ENCODE measurements around the gene DPP3. TPM values are rescaled to one million over a fixed set of nuclear protein-coding genes. Genes with fewer than 3 reads are reported as not detected.
"Not testable (repeated sequence)": the region's sequence is repeated elsewhere in the genome, so short reads cannot be mapped to it uniquely, and the experiment has no call there.

Gene DPP3
- polyA plus RNA-seq, 3 donors = 22.4 to 37.0 (median 26.7) TPM

GRCh38 chr11:66539170-66539869 lies 59.1 kb downstream of the DPP3 start:
- H3K9me3 Mint-ChIP-seq = no peaks in the 10 kb centered on the region
- Histone ChIP-seq H2AFZ (ENCODE audit: insufficient read depth, low read depth, low read length, poor library complexity, severe bottlenecking) (no peak overlapping the region), H4K20me1 (ENCODE audit: insufficient read depth, low read length) (no peaks in the 10 kb centered on the region), H3K9ac (ENCODE audit: insufficient read depth, low read length, poor library complexity, severe bottlenecking) (no peak overlapping the region), H3K4me1 (ENCODE audit: control insufficient read depth in 1 of 2, insufficient read depth in 2 of 2, low read length in 2 of 2) (peaks cover 14 to 20% of the 10 kb centered on the region in 2 donors), H3K79me2 (ENCODE audit: insufficient read depth, low read length) (no peaks in the 10 kb centered on the region), H3K27ac (ENCODE audit: low read depth in 1 of 2, low read length in 2 of 2) (no peak overlapping the region), H3K4me3 (replicated peaks in 1 of 3; ENCODE audit: low read depth in 2 of 3, low read length in 3 of 3) (no peak overlapping the region), H3K27me3 (ENCODE audit: control insufficient read depth in 2 of 2, insufficient read depth in 2 of 2, low read length in 2 of 2) (no peaks in the 10 kb centered on the region), H3K4me2 (replicated peaks; ENCODE audit: extremely low read depth, low read length, poor library complexity, severe bottlenecking) (no peak overlapping the region), H3K9me3 (replicated peaks in 1 of 2; ENCODE audit: control insufficient read depth in 1 of 2, insufficient read depth in 1 of 2, low read length in 2 of 2) (no peaks in the 10 kb centered on the region), H3K36me3 (replicated peaks in 1 of 2; ENCODE audit: control insufficient read depth in 1 of 2, insufficient read depth in 2 of 2, low read length in 2 of 2) (peaks cover 30 to 68% of the 10 kb centered on the region in 2 donors)
- peaks cover 65 to 82% of the 10 kb centered on the region in 2 donors for H3K36me3 Mint-ChIP-seq
- H3K27ac Mint-ChIP-seq = no peak overlapping the region
- peaks cover 0 to 5% (median 0%) of the 10 kb centered on the region in 3 donors for H3K27me3 Mint-ChIP-seq (ENCODE audit: low read depth in 3 of 3)
- H3K4me1 Mint-ChIP-seq = peaks cover 24% of the 10 kb centered on the region
- DNase-seq = no peak
- WGBS (ENCODE audit: insufficient coverage) = 94% methylated on average over 11 of the region's 16 CpGs
- intact Hi-C loops (cut with micrococcal nuclease) = no loop called here
- no peak overlapping the region for H3K4me3 Mint-ChIP-seq
- TF ChIP-seq CTCF (IDR thresholded peaks at IDR 0.05) = no peak

- no peak overlapping the region for H3K9ac ChIP-seq (ENCODE audit: insufficient read depth, low read length, poor library complexity, severe bottlenecking)
Measured at GRCh38 chr11:66539870-66540213, 59.6 kb downstream of the DPP3 start.

GRCh38 chr11:66540598-66540997 lies 60.4 kb downstream of the DPP3 start:
- peaks cover 30 to 63% of the 10 kb centered on the region in 2 donors for H3K36me3 ChIP-seq (replicated peaks in 1 of 2; ENCODE audit: control insufficient read depth in 1 of 2, insufficient read depth in 2 of 2, low read length in 2 of 2)
- H3K4me2 ChIP-seq (replicated peaks; ENCODE audit: extremely low read depth, low read length, poor library complexity, severe bottlenecking); H4K20me1 ChIP-seq (ENCODE audit: insufficient read depth, low read length); H3K9me3 ChIP-seq (replicated peaks in 1 of 2; ENCODE audit: control insufficient read depth in 1 of 2, insufficient read depth in 1 of 2, low read length in 2 of 2); H3K27ac Mint-ChIP-seq; H3K9ac ChIP-seq (ENCODE audit: insufficient read depth, low read length, poor library complexity, severe bottlenecking); H3K27me3 ChIP-seq (ENCODE audit: control insufficient read depth in 2 of 2, insufficient read depth in 2 of 2, low read length in 2 of 2); intact Hi-C loops (cut with micrococcal nuclease); H2AFZ ChIP-seq (ENCODE audit: insufficient read depth, low read depth, low read length, poor library complexity, severe bottlenecking); H3K27ac ChIP-seq (ENCODE audit: low read depth in 1 of 2, low read length in 2 of 2); H3K4me3 ChIP-seq (replicated peaks in 1 of 3; ENCODE audit: low read depth in 2 of 3, low read length in 3 of 3); H3K4me3 Mint-ChIP-seq; H3K27me3 Mint-ChIP-seq (ENCODE audit: low read depth in 3 of 3); DNase-seq; H3K9me3 Mint-ChIP-seq: not testable (repeated sequence)
- Mint-ChIP-seq H3K4me1 (peaks cover 32% of the 10 kb centered on the region), H3K36me3 (peaks cover 60 to 73% of the 10 kb centered on the region in 2 donors)
- H3K4me1 ChIP-seq (ENCODE audit: control insufficient read depth in 1 of 2, insufficient read depth in 2 of 2, low read length in 2 of 2) = peaks cover 27 to 33% of the 10 kb centered on the region in 2 donors
- peaks cover 10% of the 10 kb centered on the region for H3K79me2 ChIP-seq (ENCODE audit: insufficient read depth, low read length)
- WGBS (ENCODE audit: insufficient coverage) = 24% methylated on average over 6 of the region's 8 CpGs

More at GRCh38 chr11:66539870-66540213, 59.6 kb downstream of the DPP3 start:
- Histone ChIP-seq H3K27ac (ENCODE audit: low read depth in 1 of 2, low read length in 2 of 2) (no peak overlapping the region), H3K36me3 (replicated peaks in 1 of 2; ENCODE audit: control insufficient read depth in 1 of 2, insufficient read depth in 2 of 2, low read length in 2 of 2) (peaks cover 30 to 68% of the 10 kb centered on the region in 2 donors), H3K9me3 (replicated peaks in 1 of 2; ENCODE audit: control insufficient read depth in 1 of 2, insufficient read depth in 1 of 2, low read length in 2 of 2) (no peaks in the 10 kb centered on the region), H3K79me2 (ENCODE audit: insufficient read depth, low read length) (peaks cover 3% of the 10 kb centered on the region), H3K4me1 (ENCODE audit: control insufficient read depth in 1 of 2, insufficient read depth in 2 of 2, low read length in 2 of 2) (peaks cover 19 to 26% of the 10 kb centered on the region in 2 donors), H2AFZ (ENCODE audit: insufficient read depth, low read depth, low read length, poor library complexity, severe bottlenecking) (no peak overlapping the region), H3K4me2 (replicated peaks; ENCODE audit: extremely low read depth, low read length, poor library complexity, severe bottlenecking) (no peak overlapping the region), H3K4me3 (replicated peaks in 1 of 3; ENCODE audit: low read depth in 2 of 3, low read length in 3 of 3) (no peak overlapping the region), H3K27me3 (ENCODE audit: control insufficient read depth in 2 of 2, insufficient read depth in 2 of 2, low read length in 2 of 2) (no peaks in the 10 kb centered on the region), H4K20me1 (ENCODE audit: insufficient read depth, low read length) (no peaks in the 10 kb centered on the region)
- DNase-seq = no peak
- Mint-ChIP-seq H3K4me1 (peaks cover 28% of the 10 kb centered on the region), H3K36me3 (peaks cover 65 to 79% of the 10 kb centered on the region in 2 donors), H3K27me3 (ENCODE audit: low read depth in 3 of 3) (peaks cover 0 to 5% (median 0%) of the 10 kb centered on the region in 3 donors), H3K4me3 (no peak overlapping the region), H3K9me3 (no peaks in the 10 kb centered on the region), H3K27ac (no peak overlapping the region)
- intact Hi-C loops (cut with micrococcal nuclease) = no loop called here
- TF ChIP-seq CTCF (IDR thresholded peaks at IDR 0.05) = no peak
- WGBS (ENCODE audit: insufficient coverage) = 98% methylated on average over 9 of the region's 10 CpGs

Data from CD14-positive monocyte (primary cell).